A549 (cell line): Measurements from ENCODE around the gene INSYN1.

Experiments
- CEBPB ChIP-seq, 2 experiments: fragments of >200 bp in 1 of 2; sonication (Bioruptor Twin) in 1 of 2; formaldehyde crosslinking in 1 of 2; IDR thresholded peaks; 2 replicates each; pipeline ENCODE4 v1.6.1; 2012 to 2016
- CTCF ChIP-seq: fragments of >200 bp; sonication (Bioruptor Twin); formaldehyde crosslinking; IDR thresholded peaks from 3 replicates; pipeline ENCODE4 v1.5.1; 2016
- EP300 ChIP-seq, 2 experiments: fragments of >200 bp; sonication (Bioruptor Twin); formaldehyde crosslinking; IDR thresholded peaks; 2 replicates in 1 of 2; 3 replicates in 1 of 2; pipeline ENCODE4 v1.6.1; 2016 to 2017
- ESRRA ChIP-seq: fragments of 150-350 bp; IDR thresholded peaks from 2 replicates; pipeline ENCODE4 v1.6.1; 2014; ENCODE audit warnings: mild to moderate bottlenecking, low read length, borderline replicate concordance
- HMGXB4 ChIP-seq: fragments of 250-450 bp; sonication (Bioruptor Pico); IDR thresholded peaks from 2 replicates; pipeline ENCODE4 v1.5.0; 2021; ENCODE audit warnings: mild to moderate bottlenecking, moderate library complexity, borderline replicate concordance
- MAFK ChIP-seq: fragments of 450-650 bp; IDR thresholded peaks from 2 replicates; pipeline ENCODE4 v1.6.1; 2014; ENCODE audit not compliant: partially characterized antibody
- MAX ChIP-seq: IDR thresholded peaks from 2 replicates; pipeline ENCODE4 v1.6.1; 2012
- NPAS2 ChIP-seq: fragments of 250-450 bp; sonication (Bioruptor Pico); IDR thresholded peaks from 2 replicates; pipeline ENCODE4 v1.8.0; 2022; ENCODE audit warnings: mild to moderate bottlenecking, moderate library complexity, borderline replicate concordance
- NR3C1 ChIP-seq: fragments of >200 bp; sonication (Bioruptor Twin); formaldehyde crosslinking; IDR thresholded peaks from 3 replicates; pipeline ENCODE4 v1.6.1; 2017
- POLR2A ChIP-seq: IDR thresholded peaks from 2 replicates; pipeline ENCODE4 v1.6.1; 2012; ENCODE audit warnings: mild to moderate bottlenecking, low read length
- RAD21 ChIP-seq, 2 experiments: fragments of >200 bp in 1 of 2; sonication (Bioruptor Twin) in 1 of 2; formaldehyde crosslinking in 1 of 2; IDR thresholded peaks in 1 of 2; conservative IDR thresholded peaks in 1 of 2; 2 replicates in 1 of 2; 3 replicates in 1 of 2; pipeline ENCODE4 v1.6.1; 2012 to 2018; ENCODE audit warnings: inconsistent platforms in 1 of 2
- RNF2 ChIP-seq: fragments of 200-600 bp; sonication (generic); IDR thresholded peaks from 2 replicates; pipeline ENCODE4 v1.6.1; 2016; ENCODE audit warnings: low read depth, mild to moderate bottlenecking, antibody characterized with exemption, moderate library complexity, borderline replicate concordance
- SMC3 ChIP-seq: fragments of >200 bp; sonication (Bioruptor Twin); formaldehyde crosslinking; IDR thresholded peaks from 3 replicates; pipeline ENCODE4 v1.6.1; 2018; ENCODE audit warnings: inconsistent platforms

- TF ChIP-seq CTCF (no peak), RAD21 (conservative IDR thresholded peaks at IDR 0.05 in 1 of 2, IDR thresholded peaks at IDR 0.05 in 1 of 2) (no peak), MAX (no peak), MAFK (no peak), NPAS2 (CRISPR knock-in tag) (no peak), SMC3 (no peak), NR3C1 (no peak), POLR2A (no peak), ESRRA (no peak), EP300 (IDR thresholded peaks at IDR 0.05) (no peak), RNF2 (no peak), HMGXB4 (no peak), CEBPB (IDR thresholded peaks at IDR 0.05) (no peak)
These were observed 61.8 kb downstream of the INSYN1 start for GRCh38 chr15:73691396-73691795.
